Measurements from ENCODE around the gene NDUFA13.
A peak's percentile ranks its signal among the peaks of the same experiment; 100 is the strongest.
"Not testable (repeated sequence)": the region's sequence is repeated elsewhere in the genome, so short reads cannot be mapped to it uniquely, and the experiment has no call there.

The NDUFA13 gene

GRCh38 chr19:19471682-19472081 is 44.3 kb upstream of the NDUFA13 start:
- Histone ChIP-seq H2AFZ (ENCODE audit: low read length) (no peak overlapping the region), H4K20me1 (ENCODE audit: insufficient read depth, low read length) (no peaks in the 10 kb centered on the region), H3K4me3 (ENCODE audit: low read depth, low read length, poor library complexity, severe bottlenecking) (no peak overlapping the region), H3F3A (ENCODE audit: insufficient read depth, low read length) (no peaks in the 10 kb centered on the region), H3K36me3 (ENCODE audit: insufficient read depth, low read length) (peaks cover 70% of the 10 kb centered on the region), H3K27me3 (ENCODE audit: insufficient read depth, low read length) (no peaks in the 10 kb centered on the region), H3K27ac (ENCODE audit: low read depth, low read length, poor library complexity, severe bottlenecking) (peak overlapping the region; percentile 82), H3K4me2 (ENCODE audit: low read length) (peak overlapping the region; percentile 21; the same call in 1 of the 2 replicates), H3K9me3 (ENCODE audit: low read length) (peaks cover 17% of the 10 kb centered on the region), H3K9ac (ENCODE audit: low read length) (no peak overlapping the region), H3K79me2 (ENCODE audit: insufficient read depth, low read length) (peaks cover 23% of the 10 kb centered on the region), H3K9me2 (ENCODE audit: low read depth, low read length) (no peaks in the 10 kb centered on the region), H3K4me1 (ENCODE audit: insufficient read depth, low read length, severe bottlenecking) (peaks cover 44% of the 10 kb centered on the region)
- no peak for TF ChIP-seq EZH2 (IDR thresholded peaks at IDR 0.05; ENCODE audit: borderline replicate concordance, low read length)
- no peak for TF ChIP-seq CTCF (IDR thresholded peaks at IDR 0.05; ENCODE audit: low read length)

- Histone ChIP-seq H3K4me1 (ENCODE audit: insufficient read depth, low read length, severe bottlenecking) (peaks cover 44% of the 10 kb centered on the region), H3K27ac (ENCODE audit: low read depth, low read length, poor library complexity, severe bottlenecking) (peak overlapping the region; percentile 82), H3K4me2 (ENCODE audit: low read length) (peak overlapping the region; percentile 21; the same call in 1 of the 2 replicates), H3K79me2 (ENCODE audit: insufficient read depth, low read length) (peaks cover 24% of the 10 kb centered on the region), H3K9me3 (ENCODE audit: low read length) (peaks cover 17% of the 10 kb centered on the region), H3K36me3 (ENCODE audit: insufficient read depth, low read length) (peaks cover 69% of the 10 kb centered on the region)
- not testable (repeated sequence) for H3K9me2 ChIP-seq (ENCODE audit: low read depth, low read length); H3K27me3 ChIP-seq (ENCODE audit: insufficient read depth, low read length); H4K20me1 ChIP-seq (ENCODE audit: insufficient read depth, low read length); H2AFZ ChIP-seq (ENCODE audit: low read length); H3K4me3 ChIP-seq (ENCODE audit: low read depth, low read length, poor library complexity, severe bottlenecking); H3F3A ChIP-seq (ENCODE audit: insufficient read depth, low read length); H3K9ac ChIP-seq (ENCODE audit: low read length)
Measured at GRCh38 chr19:19472106-19472505, 43.9 kb upstream of the NDUFA13 start.

GRCh38 chr19:19475015-19475765 is 40.8 kb upstream of the NDUFA13 start:
- TF ChIP-seq CTCF (IDR thresholded peaks at IDR 0.05; ENCODE audit: low read length) (no peak), EZH2 (IDR thresholded peaks at IDR 0.05; ENCODE audit: borderline replicate concordance, low read length) (no peak)
- no peak overlapping the region for H2AFZ ChIP-seq (ENCODE audit: low read length)
- peak overlapping the region; percentile 82 for H3K27ac ChIP-seq (ENCODE audit: low read depth, low read length, poor library complexity, severe bottlenecking)
- H3K9ac ChIP-seq (ENCODE audit: low read length) = no peak overlapping the region
- H3F3A ChIP-seq (ENCODE audit: insufficient read depth, low read length) = no peaks in the 10 kb centered on the region
- H3K4me2 ChIP-seq (ENCODE audit: low read length) = no peak overlapping the region
- H3K4me1 ChIP-seq (ENCODE audit: insufficient read depth, low read length, severe bottlenecking) = peaks cover 44% of the 10 kb centered on the region
- no peak overlapping the region for H3K4me3 ChIP-seq (ENCODE audit: low read depth, low read length, poor library complexity, severe bottlenecking)
- peaks cover 34% of the 10 kb centered on the region for H3K79me2 ChIP-seq (ENCODE audit: insufficient read depth, low read length)
- no peaks in the 10 kb centered on the region for H4K20me1 ChIP-seq (ENCODE audit: insufficient read depth, low read length)
- H3K36me3 ChIP-seq (ENCODE audit: insufficient read depth, low read length) = peaks cover 55% of the 10 kb centered on the region; the same call in 1 of the 2 replicates
- no peaks in the 10 kb centered on the region for H3K27me3 ChIP-seq (ENCODE audit: insufficient read depth, low read length)
- no peaks in the 10 kb centered on the region for H3K9me3 ChIP-seq (ENCODE audit: low read length)
- H3K9me2 ChIP-seq (ENCODE audit: low read depth, low read length) = no peaks in the 10 kb centered on the region
